GM19099 (cell line): ENCODE results near the gene BCL11B.

ENCODE experiments used
- POLR2A ChIP-seq: IDR thresholded peaks from 3 replicates; pipeline ENCODE4 v1.6.1; 2011; ENCODE audit warnings: low read depth; ENCODE audit not compliant: insufficient read length; ENCODE audit errors: extremely low read depth

BCL11B gene

DNA sequence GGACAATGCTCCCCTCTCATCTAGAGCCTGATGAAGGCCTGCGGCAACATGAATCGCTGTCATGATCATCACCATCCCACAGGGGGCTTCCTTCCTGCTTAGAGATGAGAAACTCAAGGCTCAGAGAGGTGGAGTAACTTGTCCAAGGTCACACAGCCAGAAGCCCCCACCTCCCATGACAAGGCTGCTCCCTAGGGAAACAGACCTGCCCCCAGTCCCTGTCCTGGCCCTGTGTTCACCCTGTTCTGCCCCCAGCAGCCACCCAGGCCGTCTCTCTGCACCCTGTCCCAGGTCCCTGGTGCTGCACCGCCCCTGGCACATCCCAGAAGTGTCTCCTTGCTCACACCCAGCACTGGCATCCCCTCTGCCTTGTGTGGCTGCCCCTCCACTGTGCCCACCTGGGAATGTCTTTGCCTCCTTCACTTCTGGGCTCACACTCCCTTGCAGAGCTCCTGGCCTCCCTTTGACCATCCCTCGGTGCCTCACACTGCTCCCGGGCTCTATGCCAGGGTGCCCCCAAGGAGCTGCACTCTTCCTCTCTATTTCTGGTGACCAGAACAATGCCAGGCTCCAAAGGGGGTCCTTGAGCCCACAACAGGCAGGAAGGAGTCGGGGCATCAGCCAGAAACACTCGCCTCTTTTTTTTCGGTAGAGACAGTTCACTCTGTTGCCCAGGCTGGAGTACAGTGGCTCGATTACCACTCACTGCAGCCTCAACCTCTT, 70.5 kb downstream of the BCL11B start:
- no peak for TF ChIP-seq POLR2A

DNA sequence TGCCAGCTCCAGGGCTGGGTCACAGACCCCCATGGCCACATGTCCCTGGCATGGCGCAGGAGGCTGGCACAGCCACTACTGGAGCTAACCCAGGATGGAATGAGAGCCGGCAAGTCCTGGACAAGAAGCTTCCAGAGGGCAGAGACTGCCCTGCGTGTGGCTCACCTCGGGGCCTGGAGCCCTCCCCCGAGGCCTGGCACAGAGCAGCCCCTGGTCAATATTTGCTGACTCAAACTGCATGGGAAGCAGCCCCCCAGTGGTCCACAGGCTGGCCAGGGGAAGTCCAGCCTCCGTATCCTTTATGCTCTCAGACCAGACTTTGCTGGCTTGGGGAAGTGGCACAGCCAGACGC, 71.4 kb downstream of the BCL11B start:
- TF ChIP-seq POLR2A: no peak

DNA sequence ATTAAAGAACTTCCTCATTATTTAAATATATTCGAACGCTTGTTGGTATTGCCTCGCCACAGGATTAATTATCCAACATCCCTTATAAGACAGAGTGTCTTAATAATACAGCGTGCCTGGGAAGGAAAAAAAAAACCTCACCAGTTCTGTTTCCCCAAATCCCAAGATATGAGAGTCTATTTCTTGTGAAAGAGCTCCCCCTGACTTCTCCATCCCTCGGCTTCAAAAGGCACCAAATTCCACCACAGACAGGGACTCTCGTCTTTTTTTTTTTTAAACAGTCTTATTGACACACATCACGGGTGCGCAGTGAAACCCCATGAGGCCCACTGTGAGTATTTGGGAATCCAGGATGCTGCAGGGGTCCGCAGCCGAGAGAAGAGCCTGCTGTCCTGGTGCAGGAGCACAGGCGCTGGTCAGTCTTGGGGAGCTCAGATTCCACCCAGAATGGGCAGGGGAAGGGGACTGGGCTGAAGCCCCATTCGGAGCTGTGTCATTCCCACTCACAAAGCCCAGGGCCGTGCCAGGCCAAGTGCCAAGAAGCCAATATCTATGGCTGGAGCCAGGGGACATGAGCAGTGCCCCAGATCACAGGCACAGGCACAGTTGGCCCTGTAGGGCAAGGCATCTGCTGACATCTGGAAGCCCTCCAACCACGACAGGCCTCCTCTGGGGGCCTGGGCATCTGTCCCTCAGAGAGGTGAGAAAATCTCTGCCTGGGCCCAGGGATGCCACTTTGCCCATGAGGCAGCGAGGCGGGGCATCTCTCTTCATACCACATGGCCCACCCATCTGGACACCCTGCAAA, 71.9 kb downstream of the BCL11B start:
- TF ChIP-seq POLR2A: no peak

DNA sequence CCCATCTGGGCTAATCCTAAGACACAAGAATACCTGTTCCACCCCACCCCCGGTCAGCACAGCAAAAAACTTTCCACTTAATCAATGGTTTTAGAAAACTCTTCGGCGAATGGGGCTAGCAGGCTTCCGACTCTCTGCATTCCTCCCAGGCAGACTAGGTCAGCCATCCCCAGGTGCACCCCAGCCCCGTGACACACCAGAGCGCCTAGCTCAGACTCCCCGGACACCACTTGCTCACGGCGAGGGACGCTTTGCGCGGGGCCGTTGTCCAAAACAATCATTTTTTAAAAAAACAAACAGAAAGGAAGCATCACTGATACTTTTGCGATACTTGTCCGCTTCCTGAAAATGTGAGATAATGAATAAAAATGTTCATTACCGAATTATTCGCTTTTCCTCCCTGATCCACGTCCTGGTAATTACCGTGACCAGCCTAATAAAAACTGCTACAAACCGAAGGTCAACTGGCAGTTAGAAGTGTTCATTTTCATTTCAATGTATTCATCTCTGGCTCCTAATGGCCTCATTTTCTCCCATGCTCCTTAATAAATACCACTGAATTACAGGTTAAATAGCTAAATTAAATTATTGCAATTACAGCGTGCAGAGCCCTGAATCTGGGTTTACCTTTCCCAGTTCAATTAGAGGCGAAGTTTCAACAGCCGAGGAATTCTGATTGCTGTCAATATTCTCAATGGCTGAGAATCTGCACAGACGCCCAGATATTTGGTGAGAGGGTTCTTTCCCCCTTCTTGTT, 73.1 kb downstream of the BCL11B start:
- TF ChIP-seq POLR2A: no peak

DNA sequence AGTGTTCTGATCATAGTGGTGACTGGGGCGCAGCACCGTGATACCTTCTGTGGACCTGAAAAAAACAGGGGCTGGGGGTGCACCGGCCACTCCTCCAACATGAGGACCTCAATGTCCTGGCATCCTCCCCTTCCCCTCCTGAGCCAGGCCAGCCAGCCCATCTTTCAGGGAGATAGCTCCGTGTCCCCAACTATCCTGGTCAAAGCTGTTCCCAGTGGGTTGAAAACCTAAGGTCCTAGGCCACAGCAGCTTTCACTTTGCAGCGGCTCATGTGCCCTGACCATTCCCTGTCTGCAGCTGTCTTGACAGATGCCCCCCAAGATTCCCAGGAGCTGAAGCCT, 75.7 kb downstream of the BCL11B start:
- no peak for TF ChIP-seq POLR2A

DNA sequence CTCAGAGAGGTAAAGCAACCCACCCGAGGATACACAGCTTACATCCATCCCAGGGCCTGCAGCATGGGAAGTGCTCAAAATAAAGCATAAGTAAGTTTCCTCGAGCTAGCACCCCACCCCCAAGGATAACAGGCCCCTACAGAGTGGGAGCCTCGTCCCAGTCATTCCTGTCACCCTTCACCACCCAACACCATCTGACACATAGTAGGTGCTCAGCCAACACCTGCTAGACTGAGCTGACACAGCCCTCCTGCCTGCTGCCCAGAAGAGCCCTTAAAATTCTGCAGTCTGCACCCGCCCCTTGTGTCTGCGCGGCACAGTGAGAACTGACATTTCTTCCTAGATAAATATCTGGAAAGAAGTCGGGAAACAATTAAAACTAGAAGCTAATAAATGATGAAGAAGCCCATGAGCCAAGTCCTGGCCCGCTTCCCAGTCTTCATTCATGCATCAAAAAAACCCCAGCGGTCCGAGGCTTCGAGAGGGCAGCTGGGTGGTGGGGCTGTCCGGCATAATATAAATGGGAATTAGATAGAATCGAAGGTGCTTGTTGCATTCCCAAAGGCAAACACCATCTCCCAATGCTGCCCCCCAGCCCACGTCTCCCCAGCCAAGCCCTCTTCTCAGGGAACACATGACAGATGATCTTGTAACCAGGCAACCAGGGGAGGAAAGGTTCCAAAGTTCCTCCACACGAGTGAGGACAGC, 76.2 kb downstream of the BCL11B start:
- no peak for TF ChIP-seq POLR2A

DNA sequence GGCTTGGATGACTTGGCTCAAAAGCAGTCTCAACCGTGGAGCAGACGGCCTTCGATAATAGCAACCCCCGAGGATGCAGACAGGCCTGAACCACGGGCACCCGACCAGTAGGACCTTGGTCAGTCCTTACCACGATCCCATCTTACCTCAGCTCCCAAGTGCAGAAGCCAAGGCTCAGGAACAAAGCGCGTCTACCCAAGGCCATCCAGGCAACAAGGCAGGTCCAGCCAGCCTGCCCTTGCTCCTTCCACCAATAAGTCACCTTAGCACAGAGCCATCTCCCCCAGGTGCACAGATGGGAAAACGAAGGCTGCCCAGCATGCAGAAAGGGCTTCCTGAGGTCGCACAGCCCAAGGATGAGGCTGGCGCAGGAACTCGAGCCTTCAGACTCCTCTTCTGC, 77.3 kb downstream of the BCL11B start:
- TF ChIP-seq POLR2A: no peak

DNA sequence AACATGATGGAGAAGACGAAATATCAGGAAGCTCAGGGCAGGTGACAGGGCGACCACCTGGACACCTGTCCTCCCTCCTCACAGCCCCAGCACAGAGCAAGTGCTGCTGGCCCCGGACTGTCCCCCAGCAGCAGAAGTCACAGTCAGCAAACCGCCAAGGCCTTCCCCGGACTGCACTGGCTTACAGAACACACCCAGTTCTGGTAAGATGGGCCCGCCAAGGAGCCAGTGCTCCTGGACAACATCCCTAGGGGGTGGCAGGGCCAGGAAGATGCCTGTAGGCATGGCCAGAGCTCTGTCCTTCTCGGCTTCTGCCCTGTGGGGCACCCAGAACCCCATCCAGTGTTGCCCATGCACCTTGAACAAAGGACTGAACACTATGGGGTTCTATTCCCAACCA, 77.9 kb downstream of the BCL11B start:
- TF ChIP-seq POLR2A: no peak

DNA sequence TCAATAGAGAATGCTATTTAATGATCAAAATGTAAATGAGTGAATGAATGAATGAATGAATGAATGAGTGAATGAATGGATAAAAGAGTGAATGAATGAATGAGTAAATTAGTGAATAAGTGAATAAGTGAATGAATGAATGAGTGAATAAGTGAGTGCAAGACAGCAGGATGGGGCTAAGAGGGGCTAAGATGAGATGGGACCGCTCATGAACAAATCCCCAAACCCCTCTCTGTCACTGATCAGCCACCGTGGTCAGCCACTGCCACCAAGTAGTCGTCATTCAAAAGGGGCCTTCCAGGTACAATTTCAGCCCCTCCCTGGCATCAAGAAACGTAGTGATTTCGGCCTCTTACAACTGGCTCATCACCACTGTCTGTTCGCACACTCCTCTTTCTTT, 79.2 kb downstream of the BCL11B start:
- no peak for TF ChIP-seq POLR2A

DNA sequence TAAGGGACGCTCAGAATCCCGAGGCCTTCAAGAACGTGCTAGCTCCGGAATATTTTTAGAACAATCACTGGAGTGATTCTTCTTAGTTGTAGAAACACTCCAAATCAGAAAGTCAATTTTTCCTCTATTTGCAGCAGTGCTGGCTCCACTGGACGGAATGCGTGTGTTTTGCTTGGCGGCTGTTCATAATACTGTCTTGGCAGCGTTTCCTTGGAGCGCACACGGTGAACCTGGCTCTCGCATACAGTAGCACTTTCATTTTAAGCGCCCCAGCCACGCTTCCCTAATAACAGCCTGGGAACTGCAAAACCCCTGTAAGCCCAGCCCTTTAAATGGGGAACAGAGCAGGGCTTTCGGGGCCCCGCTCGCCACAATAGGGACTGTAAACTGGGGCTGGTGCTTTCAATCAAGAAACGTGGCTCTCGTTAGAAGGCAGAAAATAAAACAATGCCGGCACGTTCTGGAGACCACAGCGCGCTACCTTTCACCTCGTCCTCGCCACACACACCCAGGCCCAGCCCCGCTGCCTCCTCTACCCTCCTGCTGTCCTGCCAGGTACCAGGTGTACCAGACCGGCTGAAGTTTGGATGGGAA, 79.9 kb downstream of the BCL11B start:
- no peak for TF ChIP-seq POLR2A

DNA sequence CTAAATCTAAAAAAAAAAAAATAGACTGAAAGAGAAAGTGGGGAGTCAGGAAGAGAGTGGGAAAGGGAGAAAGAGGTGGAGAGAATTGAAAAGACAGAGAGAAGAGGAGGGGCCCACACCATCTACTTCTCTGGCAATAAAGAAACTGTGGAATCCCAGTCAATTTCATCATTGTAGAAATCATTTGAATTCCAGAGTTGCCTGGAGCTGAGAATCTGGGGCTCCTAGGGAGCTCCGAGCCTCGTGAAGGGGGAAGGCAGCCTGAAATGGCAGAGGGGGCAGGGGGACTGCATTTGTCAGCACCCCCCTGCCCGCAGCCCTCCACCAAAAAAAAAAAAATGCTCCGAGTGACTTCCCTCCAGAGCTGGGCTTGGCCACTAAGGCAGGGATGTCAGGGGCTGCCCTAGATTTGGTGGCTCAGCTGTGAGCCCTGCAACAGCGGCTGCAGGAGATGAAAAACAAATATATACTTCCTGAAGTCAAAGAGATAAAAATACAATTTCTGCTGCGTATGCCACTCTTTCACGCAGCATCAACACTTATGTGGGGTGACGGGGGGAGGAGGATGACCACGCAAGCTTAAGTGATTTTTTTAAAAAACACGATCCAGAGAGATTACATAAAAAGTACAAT, 80.5 kb downstream of the BCL11B start:
- no peak for TF ChIP-seq POLR2A

DNA sequence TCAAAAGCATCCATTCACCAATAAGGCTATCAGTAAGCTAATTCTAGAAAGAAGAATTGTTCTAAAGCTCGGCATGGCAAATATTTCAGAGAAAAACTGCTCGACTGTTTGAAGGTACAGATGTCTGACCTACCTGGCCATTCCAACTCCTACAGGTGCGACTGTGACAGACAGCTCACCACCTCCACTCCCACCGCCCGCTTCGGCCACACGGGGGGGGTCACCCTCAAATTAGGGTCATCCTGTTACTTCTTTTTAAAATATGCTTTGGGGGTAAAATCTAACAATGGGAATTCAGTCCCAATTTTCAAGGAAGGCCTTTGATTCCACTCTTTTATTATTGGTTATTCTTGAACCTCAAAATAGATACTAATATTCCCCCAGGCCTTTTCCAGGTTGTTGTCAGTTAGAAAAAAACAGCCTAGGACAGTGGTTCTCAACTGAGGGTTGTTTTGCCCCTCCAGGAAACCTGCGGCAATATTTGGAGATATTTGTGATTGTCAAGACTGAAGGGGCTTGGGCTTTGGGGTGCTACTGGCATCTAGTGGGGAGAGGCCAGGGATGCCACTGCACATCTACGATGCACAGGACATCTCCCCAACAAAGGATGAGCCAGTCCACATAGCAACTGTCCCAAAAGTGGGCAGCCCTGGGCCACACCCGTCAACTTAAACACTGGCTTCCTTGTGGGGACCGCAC, 81.2 kb downstream of the BCL11B start:
- TF ChIP-seq POLR2A: no peak

DNA sequence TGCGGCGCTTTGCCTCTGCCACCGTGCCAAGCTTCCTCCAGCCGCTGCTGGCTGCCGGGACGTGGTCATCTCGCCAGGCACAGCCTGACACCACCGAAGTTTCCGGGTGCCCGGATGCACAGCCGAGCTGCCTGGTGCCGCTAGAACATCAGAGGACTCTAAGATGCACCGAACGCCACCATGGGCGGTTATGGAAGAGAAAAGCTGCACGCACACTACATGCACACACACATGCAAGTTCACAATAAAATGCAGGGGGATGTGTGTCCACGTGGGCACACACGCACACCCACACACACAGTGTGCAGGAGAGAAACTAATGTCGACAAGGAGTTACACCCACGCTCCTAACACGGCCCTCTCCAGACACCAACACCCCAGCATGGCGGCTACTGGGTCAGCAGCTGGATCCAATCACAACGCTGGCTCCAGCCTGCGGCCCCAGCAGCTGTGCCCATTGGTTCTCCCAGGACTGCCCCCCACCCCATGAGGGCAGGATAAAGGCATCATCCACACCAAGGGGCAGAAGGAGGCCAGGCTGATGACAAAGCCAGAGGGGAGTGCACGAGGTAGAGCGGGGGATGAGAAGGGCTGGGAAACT, 82.7 kb downstream of the BCL11B start:
- TF ChIP-seq POLR2A: no peak
